K562 (cell line): ENCODE results near the gene GNG3. TPM values are rescaled to one million over a fixed set of nuclear protein-coding genes. Genes with fewer than 3 reads are reported as not detected.

Source experiments
- ARID2 ChIP-seq: fragments of 450-650 bp; IDR thresholded peaks from 2 replicates; pipeline ENCODE4 v1.6.1; 2017; ENCODE audit warnings: antibody characterized with exemption, mild to moderate bottlenecking
- C11orf30 ChIP-seq: fragments of 450-650 bp; IDR thresholded peaks from 2 replicates; pipeline ENCODE4 v1.6.1; 2016; ENCODE audit warnings: low read depth, mild to moderate bottlenecking
- CEBPB ChIP-seq: fragments of 450-650 bp; IDR thresholded peaks from 2 replicates; pipeline ENCODE4 v1.6.1; 2016; ENCODE audit warnings: missing genetic modification characterization, missing compliant biosample characterization
- CHCHD3 ChIP-seq: fragments of 250-450 bp; sonication (Bioruptor Pico); IDR thresholded peaks from 2 replicates; pipeline ENCODE4 v2.1.2; 2022; ENCODE audit warnings: mild to moderate bottlenecking
- CHD1 ChIP-seq: fragments of 200-600 bp; sonication (generic); IDR thresholded peaks from one replicate; pipeline ENCODE4 v1.6.1; 2012; ENCODE audit warnings: mild to moderate bottlenecking, moderate library complexity, low read length, inconsistent platforms
- CREB3L1 ChIP-seq: fragments of 450-650 bp; IDR thresholded peaks from 2 replicates; pipeline ENCODE4 v1.6.1; 2014; ENCODE audit warnings: low read depth, mild to moderate bottlenecking, moderate library complexity, borderline replicate concordance
- GATAD2A ChIP-seq: fragments of 450-650 bp; IDR thresholded peaks from 2 replicates; pipeline ENCODE4 v1.6.1; 2017
- HDAC1 ChIP-seq, 2 experiments: fragments of 450-650 bp; IDR thresholded peaks; 2 replicates each; pipeline ENCODE4 v1.6.1; 2016 to 2017; ENCODE audit warnings: inconsistent platforms in 1 of 2, mild to moderate bottlenecking in 1 of 2, moderate library complexity in 1 of 2
- LCOR ChIP-seq: sonication (generic); formaldehyde crosslinking; IDR thresholded peaks from 2 replicates; pipeline ENCODE4 v1.8.0; 2022; ENCODE audit warnings: mild to moderate bottlenecking, missing genetic modification reagents
- NONO ChIP-seq, 2 experiments: fragments of 200-400 bp in 1 of 2; fragments of 450-650 bp in 1 of 2; formaldehyde crosslinking in 1 of 2; IDR thresholded peaks; 2 replicates each; pipeline ENCODE4 v1.6.1; 2017; ENCODE audit warnings: low read depth in 2 of 2, mild to moderate bottlenecking in 2 of 2, moderate library complexity in 2 of 2, low read length in 1 of 2
- PKNOX1 ChIP-seq: fragments of 450-650 bp; IDR thresholded peaks from 2 replicates; pipeline ENCODE4 v1.6.1; 2016
- RBFOX2 ChIP-seq: fragments of 200-400 bp; formaldehyde crosslinking; IDR thresholded peaks from 2 replicates; pipeline ENCODE4 v1.6.1; 2017; ENCODE audit warnings: low read depth, mild to moderate bottlenecking, low read length, moderate library complexity
- SAP30 ChIP-seq: fragments of 200-600 bp; sonication (generic); IDR thresholded peaks from 2 replicates; pipeline ENCODE4 v1.6.1; 2012; ENCODE audit warnings: borderline replicate concordance, low read depth, mild to moderate bottlenecking, moderate library complexity, low read length, control low read depth, inconsistent platforms; ENCODE audit not compliant: insufficient read depth, poor library complexity, severe bottlenecking
- TBP ChIP-seq: optimal IDR thresholded peaks from 2 replicates; pipeline ENCODE3; 2011; ENCODE audit warnings: low read depth, low read length, improper control_type of control experiment
- TFAP4 ChIP-seq: sonication (generic); formaldehyde crosslinking; IDR thresholded peaks from 2 replicates; pipeline ENCODE4 v1.8.0; 2022; ENCODE audit warnings: missing genetic modification reagents, mild to moderate bottlenecking, moderate library complexity, borderline replicate concordance
- TSC22D4 ChIP-seq: fragments of 450-650 bp; IDR thresholded peaks from 2 replicates; pipeline ENCODE4 v1.6.1; 2016; ENCODE audit warnings: missing genetic modification characterization, missing biosample characterization, control low read depth
- ZBTB7A ChIP-seq: IDR thresholded peaks from 2 replicates; pipeline ENCODE4 v1.6.1; 2011; ENCODE audit warnings: low read depth, mild to moderate bottlenecking, low read length, moderate library complexity, borderline replicate concordance; ENCODE audit not compliant: control insufficient read depth
- ZNF316 ChIP-seq: fragments of 450-650 bp; IDR thresholded peaks from 2 replicates; pipeline ENCODE4 v1.6.1; 2016
- polyA plus RNA-seq, 8 experiments: library from polyadenylated mRNA; depleted of rRNA in 4 of 8; stranded (reverse) in 5 of 8; unstranded in 3 of 8; fragments of >200 nt; fragmentation: Nextera tagmentation in 2 of 8; fragmentation: Illumina TruSeq in 1 of 8; extraction: Ambion mirVana in 2 of 8; extraction: Trizol in 1 of 8; gene quantifications; 2 replicates each; pipeline versions ENCODE4 v1.2.1 to v1.2.3, GENCODE V29; 2011 to 2014; ENCODE audit warnings: inconsistent platforms in 1 of 8, missing spikeins in 1 of 8
- total RNA-seq, 7 experiments: library from RNA; depleted of rRNA in 6 of 7; stranded (reverse); fragments of >200 nt in 6 of 7; fragmentation: Illumina TruSeq in 2 of 7; extraction: Trizol in 2 of 7; gene quantifications; 2 replicates each; pipeline versions ENCODE4 v1.2.1 to v1.2.3, GENCODE V29; 2011 to 2021; ENCODE audit warnings: low replicate concordance in 1 of 7
- TF ChIP-seq, protein P1 (sequence below): fragments of 450-650 bp; IDR thresholded peaks from 2 replicates; pipeline ENCODE4 v1.6.1; 2016; ENCODE audit warnings: borderline replicate concordance
- TF ChIP-seq, protein P2 (sequence below): sonication (generic); formaldehyde crosslinking; IDR thresholded peaks from 2 replicates; pipeline ENCODE4 v1.8.0; 2022; ENCODE audit warnings: missing genetic modification reagents, mild to moderate bottlenecking, borderline replicate concordance

The GNG3 gene
- total and polyA plus RNA-seq, 9 of the 15 experiments (the other 6 are each of a cell fraction or from before 2014, with no cell fraction given): 0.07 TPM; not detected in 8

- TF ChIP-seq, protein P1, sequence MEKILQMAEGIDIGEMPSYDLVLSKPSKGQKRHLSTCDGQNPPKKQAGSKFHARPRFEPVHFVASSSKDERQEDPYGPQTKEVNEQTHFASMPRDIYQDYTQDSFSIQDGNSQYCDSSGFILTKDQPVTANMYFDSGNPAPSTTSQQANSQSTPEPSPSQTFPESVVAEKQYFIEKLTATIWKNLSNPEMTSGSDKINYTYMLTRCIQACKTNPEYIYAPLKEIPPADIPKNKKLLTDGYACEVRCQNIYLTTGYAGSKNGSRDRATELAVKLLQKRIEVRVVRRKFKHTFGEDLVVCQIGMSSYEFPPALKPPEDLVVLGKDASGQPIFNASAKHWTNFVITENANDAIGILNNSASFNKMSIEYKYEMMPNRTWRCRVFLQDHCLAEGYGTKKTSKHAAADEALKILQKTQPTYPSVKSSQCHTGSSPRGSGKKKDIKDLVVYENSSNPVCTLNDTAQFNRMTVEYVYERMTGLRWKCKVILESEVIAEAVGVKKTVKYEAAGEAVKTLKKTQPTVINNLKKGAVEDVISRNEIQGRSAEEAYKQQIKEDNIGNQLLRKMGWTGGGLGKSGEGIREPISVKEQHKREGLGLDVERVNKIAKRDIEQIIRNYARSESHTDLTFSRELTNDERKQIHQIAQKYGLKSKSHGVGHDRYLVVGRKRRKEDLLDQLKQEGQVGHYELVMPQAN: peak; percentile 32; the same call in 1 of the 2 replicates
- TF ChIP-seq CHCHD3 (CRISPR knock-in tag): no peak
- TF ChIP-seq TFAP4: peak; percentile 50
- TF ChIP-seq TSC22D4 (tag): no peak
- peak in 1 of 2 experiments; percentile 2; a peak in 1 of 4 replicates for TF ChIP-seq HDAC1 (IDR thresholded peaks at IDR 0.05)
- no peak for TF ChIP-seq PKNOX1
- peak; percentile 40; the same call in 1 of the 2 replicates for TF ChIP-seq LCOR (CRISPR knock-in tag)
- peak; percentile 84; the same call in 1 of the 2 replicates for TF ChIP-seq RBFOX2
- no peak for TF ChIP-seq ZBTB7A
- TF ChIP-seq CHD1: peak; percentile 64
- no peak for TF ChIP-seq CEBPB (tag)
- TF ChIP-seq ZNF316: no peak
- no peak for TF ChIP-seq TBP
- 0 out of 4 replicates have a peak, but pooled peaks of 1 of the 2 experiments have one; percentile 20 for TF ChIP-seq NONO (IDR thresholded peaks at IDR 0.05; ENCODE audit: low read depth in 2 of 2, low read length in 1 of 2)
- TF ChIP-seq, protein P2, sequence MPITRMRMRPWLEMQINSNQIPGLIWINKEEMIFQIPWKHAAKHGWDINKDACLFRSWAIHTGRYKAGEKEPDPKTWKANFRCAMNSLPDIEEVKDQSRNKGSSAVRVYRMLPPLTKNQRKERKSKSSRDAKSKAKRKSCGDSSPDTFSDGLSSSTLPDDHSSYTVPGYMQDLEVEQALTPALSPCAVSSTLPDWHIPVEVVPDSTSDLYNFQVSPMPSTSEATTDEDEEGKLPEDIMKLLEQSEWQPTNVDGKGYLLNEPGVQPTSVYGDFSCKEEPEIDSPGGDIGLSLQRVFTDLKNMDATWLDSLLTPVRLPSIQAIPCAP (CRISPR knock-in tag): no peak
- no peak for TF ChIP-seq CREB3L1
- no peak for TF ChIP-seq GATAD2A
- peak; percentile 32 for TF ChIP-seq SAP30
- TF ChIP-seq C11orf30: no peak
- TF ChIP-seq ARID2: no peak
Observed at GRCh38 chr11:62665599-62666258, 41.7 kb upstream of the GNG3 start (continued).
